ENCODE measurements around the gene DSG4. TPM values are rescaled to one million over a fixed set of nuclear protein-coding genes. Genes with fewer than 3 reads are reported as not detected.

The DSG4 gene
- total and polyA plus RNA-seq, 2 donors (not counting 1 experiment from before 2014, with no cell fraction given): not detected

- no peak overlapping the region for H2AFZ ChIP-seq (ENCODE audit: low read length)
- H3K27ac ChIP-seq (ENCODE audit: insufficient read depth, low read length): no peak overlapping the region
- no peaks in the 10 kb centered on the region for H4K20me1 ChIP-seq (ENCODE audit: control insufficient read depth, extremely low read depth, insufficient read depth, low read length)
- no peak overlapping the region for H3K4me2 ChIP-seq (ENCODE audit: extremely low read depth, insufficient read depth, low read length)
- H3K9ac ChIP-seq (ENCODE audit: insufficient read depth, low read length): no peak overlapping the region
- H3K79me2 ChIP-seq (ENCODE audit: control insufficient read depth, insufficient read depth, low read length): no peaks in the 10 kb centered on the region
- H3K9me3 ChIP-seq (ENCODE audit: control insufficient read depth, insufficient read depth, low read depth, low read length): no peaks in the 10 kb centered on the region
- no peaks in the 10 kb centered on the region for H3K27me3 ChIP-seq (ENCODE audit: control insufficient read depth, insufficient read depth, low read length)
- TF ChIP-seq EZH2 (IDR thresholded peaks at IDR 0.05; ENCODE audit: low read length, missing control alignments): no peak
- no peak for TF ChIP-seq CTCF (conservative IDR thresholded peaks at IDR 0.05 in 1 of 2, IDR thresholded peaks at IDR 0.05 in 1 of 2; ENCODE audit: low read depth in 1 of 2, low read length in 2 of 2)
- no peak for DNase-seq (ENCODE audit: low read depth in 2 of 2)
- H3K4me1 ChIP-seq (ENCODE audit: control insufficient read depth, extremely low read depth, insufficient read depth, low read length): no peaks in the 10 kb centered on the region
- no peak overlapping the region for H3K4me3 ChIP-seq (replicated peaks in 1 of 4; ENCODE audit: control extremely low read depth in 1 of 4, insufficient read depth in 1 of 4, low read depth in 3 of 4, low read length in 4 of 4)
- H3K36me3 ChIP-seq (ENCODE audit: control insufficient read depth, insufficient read depth, low read length): no peaks in the 10 kb centered on the region
Measured at GRCh38 chr18:31429623-31430022, 53.0 kb downstream of the DSG4 start.

GRCh38 chr18:31430072-31430471, 53.5 kb downstream of the DSG4 start:
- Histone ChIP-seq H3K4me1 (ENCODE audit: control insufficient read depth, extremely low read depth, insufficient read depth, low read length) (no peaks in the 10 kb centered on the region), H2AFZ (ENCODE audit: low read length) (no peak overlapping the region), H3K9me3 (ENCODE audit: control insufficient read depth, insufficient read depth, low read depth, low read length) (no peaks in the 10 kb centered on the region), H3K36me3 (ENCODE audit: control insufficient read depth, insufficient read depth, low read length) (no peaks in the 10 kb centered on the region), H3K79me2 (ENCODE audit: control insufficient read depth, insufficient read depth, low read length) (no peaks in the 10 kb centered on the region), H3K27me3 (ENCODE audit: control insufficient read depth, insufficient read depth, low read length) (no peaks in the 10 kb centered on the region), H3K4me3 (replicated peaks in 1 of 4; ENCODE audit: control extremely low read depth in 1 of 4, insufficient read depth in 1 of 4, low read depth in 3 of 4, low read length in 4 of 4) (no peak overlapping the region), H4K20me1 (ENCODE audit: control insufficient read depth, extremely low read depth, insufficient read depth, low read length) (no peaks in the 10 kb centered on the region), H3K9ac (ENCODE audit: insufficient read depth, low read length) (no peak overlapping the region), H3K4me2 (ENCODE audit: extremely low read depth, insufficient read depth, low read length) (no peak overlapping the region), H3K27ac (ENCODE audit: insufficient read depth, low read length) (no peak overlapping the region)
- DNase-seq (ENCODE audit: low read depth in 2 of 2): no peak
- TF ChIP-seq EZH2 (IDR thresholded peaks at IDR 0.05; ENCODE audit: low read length, missing control alignments): no peak
- no peak for TF ChIP-seq CTCF (conservative IDR thresholded peaks at IDR 0.05 in 1 of 2, IDR thresholded peaks at IDR 0.05 in 1 of 2; ENCODE audit: low read depth in 1 of 2, low read length in 2 of 2)

GRCh38 chr18:31430554-31430953, 54.0 kb downstream of the DSG4 start:
- TF ChIP-seq EZH2 (IDR thresholded peaks at IDR 0.05; ENCODE audit: low read length, missing control alignments): no peak
- H3K36me3 ChIP-seq (ENCODE audit: control insufficient read depth, insufficient read depth, low read length): no peaks in the 10 kb centered on the region

More at GRCh38 chr18:31430554-31430953, 54.0 kb downstream of the DSG4 start:
- Histone ChIP-seq H3K9ac (ENCODE audit: insufficient read depth, low read length) (no peak overlapping the region), H3K4me3 (replicated peaks in 1 of 4; ENCODE audit: control extremely low read depth in 1 of 4, insufficient read depth in 1 of 4, low read depth in 3 of 4, low read length in 4 of 4) (no peak overlapping the region), H3K79me2 (ENCODE audit: control insufficient read depth, insufficient read depth, low read length) (no peaks in the 10 kb centered on the region), H3K27me3 (ENCODE audit: control insufficient read depth, insufficient read depth, low read length) (no peaks in the 10 kb centered on the region), H3K9me3 (ENCODE audit: control insufficient read depth, insufficient read depth, low read depth, low read length) (no peaks in the 10 kb centered on the region), H2AFZ (ENCODE audit: low read length) (no peak overlapping the region), H3K27ac (ENCODE audit: insufficient read depth, low read length) (no peak overlapping the region), H4K20me1 (ENCODE audit: control insufficient read depth, extremely low read depth, insufficient read depth, low read length) (no peaks in the 10 kb centered on the region), H3K4me2 (ENCODE audit: extremely low read depth, insufficient read depth, low read length) (no peak overlapping the region), H3K4me1 (ENCODE audit: control insufficient read depth, extremely low read depth, insufficient read depth, low read length) (no peaks in the 10 kb centered on the region)
- no peak for DNase-seq (ENCODE audit: low read depth in 2 of 2)

Data from fibroblast of lung (primary cell).